ENCODE results near the gene DTHD1.

Gene DTHD1

GRCh38 chr4:36269533-36270173 is 11.8 kb upstream of the DTHD1 start:
- no peak for DNase-seq

- DNase-seq: no peak
Measured at GRCh38 chr4:36273276-36273675, 8.1 kb upstream of the DTHD1 start.

GRCh38 chr4:36274158-36274557 is 7.3 kb upstream of the DTHD1 start:
- DNase-seq: no peak

DNA sequence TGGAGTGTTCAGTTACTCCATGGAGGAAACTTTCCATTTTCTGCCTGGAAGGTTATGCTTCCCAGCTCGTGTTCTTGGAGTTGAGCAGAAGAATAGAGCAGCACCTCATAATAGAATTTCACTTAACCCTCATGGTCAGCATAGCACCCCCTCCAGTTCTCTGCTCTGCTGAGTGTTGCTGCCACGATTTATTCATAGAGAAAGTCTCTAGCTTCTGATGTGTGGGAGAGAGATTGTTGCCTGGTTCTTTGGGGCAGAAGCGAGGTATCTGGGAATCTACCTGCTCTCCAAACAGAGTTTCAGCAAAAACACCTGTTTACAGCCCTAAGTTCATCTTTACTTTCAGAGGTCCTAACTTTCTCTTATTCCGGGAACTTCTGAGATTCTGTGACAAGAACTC is 3.9 kb upstream of the DTHD1 start:
- DNase-seq: no peak

- no peak for DNase-seq
Measured at GRCh38 chr4:36278789-36279188, 2.6 kb upstream of the DTHD1 start.

- no peak for DNase-seq
Measured at GRCh38 chr4:36280555-36280954, 861 bp upstream of the DTHD1 start.

DNA sequence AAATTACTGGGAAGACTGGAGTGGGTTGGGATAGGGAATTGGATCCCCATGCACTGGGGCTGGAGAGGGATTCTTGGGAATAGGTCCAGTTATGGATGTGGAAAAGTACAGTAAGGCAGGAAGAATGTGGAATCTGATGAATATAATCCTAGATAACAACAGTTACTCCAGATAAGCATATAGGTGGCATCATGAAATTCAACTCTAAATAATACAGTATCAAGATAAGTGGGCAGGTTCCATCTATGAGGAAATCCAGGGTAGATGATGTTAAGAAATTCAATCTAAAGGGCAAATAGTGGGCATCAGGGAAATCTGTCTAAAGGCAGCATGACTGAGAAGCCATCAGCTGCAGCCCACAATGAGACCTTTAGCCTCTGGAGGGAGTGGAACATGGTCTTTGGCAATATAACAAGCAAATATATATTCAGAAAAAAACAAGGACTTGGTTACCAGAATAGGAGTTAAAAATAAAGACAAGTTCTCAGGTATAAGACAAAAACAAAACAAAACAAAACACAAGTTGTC is 1.2 kb downstream of the DTHD1 start:
- no peak for DNase-seq

DNA sequence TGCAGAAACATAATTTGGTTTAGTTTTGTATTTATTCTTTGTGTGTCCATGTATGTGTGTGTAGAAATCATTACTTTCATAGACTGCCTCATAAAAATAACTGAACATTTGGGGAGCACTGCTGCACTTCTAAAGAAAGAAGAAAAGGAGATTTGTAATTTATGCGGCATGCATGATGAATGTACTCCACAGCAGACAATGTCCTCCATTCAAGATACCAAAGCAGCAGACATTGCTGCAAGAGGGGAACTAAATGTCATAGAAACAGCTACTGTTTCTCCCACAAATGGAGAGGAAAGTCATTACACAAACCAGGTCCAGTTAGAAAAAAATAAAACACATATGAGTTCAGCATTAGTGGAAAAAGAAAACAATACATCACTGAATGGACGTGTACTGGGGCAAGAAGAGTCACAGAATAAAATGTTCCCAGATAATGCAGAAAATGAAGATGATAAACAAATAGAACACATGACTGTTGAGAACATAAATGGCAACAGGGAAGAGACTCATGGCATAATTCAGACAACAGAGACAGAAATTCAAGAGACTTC is 2.6 kb downstream of the DTHD1 start:
- DNase-seq: no peak

DNA sequence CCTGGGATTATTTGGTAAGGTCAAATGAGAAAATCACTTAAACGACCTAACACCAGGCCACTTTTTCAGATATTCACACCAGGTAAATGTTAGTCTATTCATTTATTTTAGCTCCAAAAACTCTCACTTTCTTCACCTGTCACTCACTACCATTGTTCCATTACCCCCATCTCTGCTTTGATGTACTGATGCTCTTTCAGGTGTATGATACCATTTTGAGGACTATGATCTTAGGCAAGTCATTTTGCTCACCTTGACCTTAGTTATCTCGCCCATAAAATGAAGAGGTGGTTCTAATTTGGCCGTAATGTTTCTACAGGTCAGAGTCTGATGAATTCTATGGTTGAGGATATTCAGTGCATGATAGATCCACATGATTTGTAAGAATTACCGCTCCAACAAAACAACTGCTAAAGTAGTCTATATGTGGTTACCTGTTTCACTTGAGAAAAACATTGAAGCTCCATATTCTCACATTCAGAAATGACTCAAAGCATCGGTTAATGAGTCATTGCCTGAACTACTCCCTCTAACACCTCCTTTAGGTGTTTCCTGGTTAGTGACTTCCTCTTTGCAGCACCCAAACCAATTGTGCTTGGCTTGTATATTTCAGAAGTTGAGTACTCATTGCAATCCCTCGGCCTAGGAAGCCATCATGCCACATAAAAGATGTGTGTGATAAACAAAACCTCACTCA is 4.5 kb downstream of the DTHD1 start:
- DNase-seq: no peak

GRCh38 chr4:36286481-36286871 is 5.1 kb downstream of the DTHD1 start:
- no peak for DNase-seq

DNA sequence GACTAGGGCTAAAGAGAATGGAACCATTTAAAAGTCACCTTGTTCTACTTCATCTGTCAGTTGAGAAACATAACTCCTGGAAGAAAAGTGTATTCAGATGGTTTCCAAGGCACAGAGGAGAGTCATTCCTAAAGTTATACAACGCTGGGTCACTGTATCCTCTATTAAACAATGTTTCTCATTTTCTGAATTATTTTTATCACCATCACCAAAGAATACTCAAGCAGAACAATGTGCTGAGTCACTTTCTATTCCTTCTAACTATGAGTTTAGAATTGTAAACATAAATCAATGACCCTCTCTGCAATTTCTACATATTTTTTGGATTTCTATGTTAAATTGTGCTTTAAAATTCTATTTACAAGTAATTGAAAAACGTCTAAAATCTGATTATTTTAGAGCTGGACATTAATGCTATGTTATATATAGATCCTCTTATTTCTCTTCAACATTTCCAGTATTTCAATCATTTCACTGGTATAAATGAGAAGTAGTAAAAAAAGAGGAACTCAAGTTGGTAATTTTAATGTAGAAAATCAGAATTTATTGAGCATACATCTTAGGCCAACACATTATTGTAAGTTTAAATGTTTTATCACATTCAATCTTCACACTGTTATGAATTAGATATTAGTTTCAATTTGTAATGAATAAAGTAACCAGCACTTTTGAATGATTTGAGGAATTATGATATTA is 7.5 kb downstream of the DTHD1 start:
- DNase-seq: no peak

DNA sequence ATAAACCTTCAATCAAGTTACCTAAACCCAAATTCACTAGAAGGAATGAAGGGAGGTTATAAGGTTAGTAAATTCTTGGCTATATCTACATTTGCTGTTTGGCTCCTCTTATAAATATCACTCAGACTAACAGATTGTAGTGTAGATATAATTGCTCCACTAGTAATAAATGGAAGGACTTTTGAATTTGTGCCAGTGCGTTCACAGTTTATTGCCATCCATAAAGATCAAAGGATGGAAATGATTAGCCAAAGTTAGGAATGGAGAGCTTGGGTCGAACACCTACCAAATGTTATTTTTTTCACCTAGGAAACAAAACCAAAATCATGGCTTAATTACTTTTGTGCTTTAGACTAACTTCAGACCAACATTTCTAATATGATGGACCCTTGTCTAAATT is 9.2 kb downstream of the DTHD1 start:
- no peak for DNase-seq

GRCh38 chr4:36292556-36293188 is 11.3 kb downstream of the DTHD1 start:
- DNase-seq: no peak

- no peak for DNase-seq
Measured at GRCh38 chr4:36301127-36301526, 19.7 kb downstream of the DTHD1 start.

GRCh38 chr4:36303426-36304137 is 22.2 kb downstream of the DTHD1 start:
- DNase-seq: no peak

DNA sequence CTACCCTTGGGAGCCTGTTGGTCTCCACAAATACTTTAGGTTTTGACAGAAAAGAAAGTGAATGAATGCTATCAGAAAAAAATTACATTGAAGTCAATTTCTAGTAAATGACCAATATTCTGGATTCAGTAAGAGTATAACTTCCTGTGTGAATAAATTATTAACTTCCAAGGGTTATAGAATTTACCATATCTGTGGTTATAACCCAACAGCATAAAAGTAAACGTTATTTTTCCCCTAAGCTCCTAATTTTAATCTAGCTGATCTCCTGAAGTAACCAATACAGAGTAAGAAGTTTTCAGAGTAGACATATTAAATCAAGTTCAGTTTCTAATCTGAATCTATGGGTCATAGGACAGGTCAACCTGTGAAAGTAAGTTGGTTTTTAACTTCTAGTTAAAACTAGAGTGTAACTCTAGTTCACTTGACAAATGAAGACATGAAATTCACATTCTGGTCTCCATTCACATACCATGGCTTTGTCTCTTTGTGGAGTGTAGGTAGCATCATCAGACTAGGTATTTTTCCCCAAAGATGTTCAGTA is 22.8 kb downstream of the DTHD1 start:
- no peak for DNase-seq

DNA sequence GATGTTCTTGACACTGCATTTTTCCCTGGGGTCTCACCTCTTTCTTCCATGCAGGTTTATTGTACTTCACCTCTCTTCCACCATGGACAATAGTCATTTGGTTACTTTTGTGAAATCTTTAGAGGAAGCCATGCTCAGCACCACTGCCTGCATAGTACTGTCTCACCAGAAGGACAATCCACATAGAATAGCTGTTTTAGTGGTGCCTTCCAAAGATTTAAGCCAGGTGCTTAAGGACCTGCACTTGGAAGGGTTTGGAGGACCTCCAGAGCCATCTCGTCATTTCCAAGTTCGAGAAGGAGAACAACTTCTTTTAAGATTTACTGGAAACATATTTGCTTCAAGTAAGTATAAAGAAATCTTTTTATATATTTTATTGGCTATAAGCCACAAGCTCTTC is 26.7 kb downstream of the DTHD1 start:
- no peak for DNase-seq

DNA sequence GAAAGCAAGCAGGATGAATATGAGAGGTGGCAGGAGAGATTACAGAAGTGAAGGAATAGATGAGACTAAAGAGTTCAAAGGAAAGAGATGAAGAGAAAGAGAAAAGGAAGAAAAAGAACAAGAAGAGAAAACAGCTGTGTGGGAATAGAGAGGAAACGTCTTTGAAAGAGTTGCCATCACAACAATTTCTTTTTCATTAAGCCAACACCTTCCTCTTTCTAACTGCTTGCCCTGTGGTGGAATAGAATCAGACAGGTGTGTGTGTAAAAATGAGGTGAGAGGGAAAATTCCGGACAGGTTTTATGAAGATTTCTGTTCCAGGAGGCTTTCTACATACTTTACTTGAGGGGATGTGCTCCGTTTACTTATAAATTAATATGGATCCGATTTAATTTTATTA is 28.8 kb downstream of the DTHD1 start:
- no peak for DNase-seq

- no peak for DNase-seq
Measured at GRCh38 chr4:36310793-36311192, 29.4 kb downstream of the DTHD1 start.

DNA sequence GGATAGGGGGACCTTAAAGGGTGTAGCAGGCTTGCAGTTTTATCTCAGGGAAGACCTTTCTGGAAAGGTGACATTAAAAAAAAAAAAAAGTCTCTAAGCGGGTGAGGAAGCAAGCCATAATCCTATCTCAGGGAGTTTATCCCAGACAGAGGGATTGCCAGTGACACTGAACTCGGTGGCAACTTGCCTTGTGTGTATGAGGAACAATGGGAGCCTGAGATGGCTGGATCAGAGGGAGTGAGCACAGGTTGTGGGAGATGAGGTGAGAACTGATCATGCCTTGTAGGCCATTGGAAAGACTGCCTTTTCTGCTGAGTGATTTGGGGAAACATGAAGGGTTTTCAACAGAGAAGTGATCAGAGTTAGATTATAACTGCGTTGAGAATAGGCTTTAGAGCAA is 31.1 kb downstream of the DTHD1 start:
- DNase-seq: no peak

DNA sequence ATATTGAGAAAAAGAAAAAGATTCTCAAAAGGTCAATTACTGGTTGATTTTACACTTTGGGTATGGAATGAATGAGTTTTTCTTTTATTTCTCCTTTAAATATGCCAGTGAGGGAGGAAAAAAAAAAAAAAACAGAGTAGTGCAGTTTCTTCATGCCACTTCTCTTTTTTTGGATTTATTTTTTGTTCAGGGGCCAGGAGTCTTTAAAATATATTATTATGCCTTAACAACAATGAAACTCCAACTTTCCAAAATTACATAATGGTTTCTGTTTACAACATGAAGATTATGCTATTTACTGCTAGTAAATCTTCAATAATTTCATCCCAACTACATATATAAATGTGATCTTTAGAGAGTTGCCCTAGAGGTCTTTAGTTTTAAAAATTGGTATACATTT is 31.9 kb downstream of the DTHD1 start:
- DNase-seq: no peak

GRCh38 chr4:36313703-36314102 is 32.3 kb downstream of the DTHD1 start:
- DNase-seq: no peak

Data from activated T-cell treated with anti-CD3 and anti-CD28 coated beads, Interleukin-2, amount 50 U/mL, for 1 hour (primary cell).